Stimulated activated CD4-positive, alpha-beta T cell treated with anti-CD3 and anti-CD28 coated beads, TNF-alpha, amount 100 ng/mL, for 4 hours (primary cell): Measurements from ENCODE around the gene GABPB2.
"Not testable (repeated sequence)": the region's sequence is repeated elsewhere in the genome, so short reads cannot be mapped to it uniquely, and the experiment has no call there.

Experiments
- DNase-seq, 3 experiments: peaks; one replicate each; pipeline ENCODE4 v3.0.0-alpha.2; 2020; ENCODE audit warnings: low read depth in 3 of 3

The GABPB2 gene

DNA sequence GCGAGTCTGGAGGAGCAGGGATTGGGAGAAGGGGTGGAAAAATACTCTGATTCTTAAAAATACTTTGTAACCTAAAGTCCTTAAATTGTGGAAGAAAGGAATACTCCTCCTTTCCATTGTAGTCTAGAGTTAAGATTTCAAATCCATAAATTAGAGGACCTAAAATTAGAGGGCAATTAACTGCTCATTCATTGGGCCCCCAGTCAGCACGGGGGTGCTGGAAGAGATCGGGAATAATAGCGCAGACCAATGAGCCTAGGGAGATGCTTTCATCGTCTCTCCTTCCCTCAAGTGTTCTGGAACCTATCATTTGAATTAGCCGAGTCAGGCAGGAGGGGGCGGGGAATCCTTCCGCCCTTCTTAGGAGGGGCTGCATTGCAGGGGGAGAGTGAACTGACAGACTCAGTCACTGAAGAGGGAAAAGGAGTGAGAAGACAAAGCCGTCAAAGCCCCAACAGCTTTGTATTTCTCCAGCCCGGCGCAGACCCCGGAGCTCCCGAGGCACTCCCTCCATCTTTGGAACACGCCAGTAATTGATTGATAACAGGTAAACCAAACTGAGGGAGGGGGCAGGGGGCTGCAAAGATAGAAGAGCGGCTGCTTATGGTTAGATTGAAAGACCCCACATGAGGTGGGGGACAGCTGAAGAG, 10.4 kb upstream of the GABPB2 start, which contains the start of gene MLLT11:
Gene MLLT11, plus strand, starts transcription at position 391 of the 650 bp plus-strand sequence. CDS start 6,828 bp downstream, outside the sequence.
- DNase-seq = no peak

DNA sequence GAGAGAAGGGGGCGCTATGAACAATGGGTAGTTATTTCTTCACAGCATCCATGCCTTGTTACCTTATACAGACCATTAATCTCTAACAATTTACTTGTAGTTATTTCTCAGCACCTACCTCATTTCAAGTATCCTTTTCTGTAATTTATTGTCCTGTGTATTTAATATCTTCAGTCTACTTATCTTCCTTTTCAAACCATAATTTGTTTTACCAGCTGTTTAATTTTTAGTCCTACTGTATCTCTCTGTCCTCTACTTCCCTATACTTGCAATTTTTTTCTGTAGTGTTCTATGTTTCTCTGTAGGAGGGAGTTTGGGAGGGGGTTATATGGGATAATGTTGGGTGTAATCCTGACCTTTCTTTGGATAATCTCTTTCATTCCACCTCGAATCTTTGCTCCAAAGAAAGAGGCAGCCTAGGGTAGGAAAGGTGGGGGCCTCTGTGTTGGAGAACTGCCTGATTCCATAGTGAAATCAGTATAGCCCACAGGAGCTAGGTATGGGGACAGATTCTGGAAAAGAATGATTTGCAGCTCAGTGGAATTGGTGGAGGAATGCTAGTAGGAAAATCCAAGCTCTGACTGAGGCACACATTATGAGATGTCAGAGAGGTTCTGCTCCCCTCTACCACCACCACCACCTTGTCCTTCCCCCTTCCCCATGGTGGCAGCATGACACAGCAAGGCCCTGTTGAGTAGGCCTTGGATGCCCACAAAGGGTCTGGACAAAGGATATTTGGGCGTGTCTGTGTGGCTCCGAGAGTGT, 9.7 kb upstream of the GABPB2 start:
- DNase-seq = no peak

DNA sequence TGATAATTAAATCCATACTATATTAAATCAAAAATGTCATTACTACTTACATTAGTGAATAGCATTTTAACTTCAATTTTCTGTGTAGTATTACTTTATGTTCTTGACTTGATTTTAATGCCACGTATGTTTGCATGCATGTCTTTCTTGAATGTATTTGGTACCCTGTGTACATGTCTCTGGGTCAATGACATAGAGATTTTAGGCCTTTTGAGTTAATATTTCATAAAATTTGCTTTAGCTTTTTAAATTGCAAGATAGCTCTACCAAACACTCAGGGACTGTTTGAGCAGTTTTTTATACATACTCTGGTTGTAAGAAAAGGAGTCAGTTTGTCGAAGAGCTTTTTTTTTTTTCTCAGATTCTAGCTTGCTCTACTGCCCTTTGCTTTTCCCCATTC, 8.9 kb upstream of the GABPB2 start:
- no peak for DNase-seq

DNA sequence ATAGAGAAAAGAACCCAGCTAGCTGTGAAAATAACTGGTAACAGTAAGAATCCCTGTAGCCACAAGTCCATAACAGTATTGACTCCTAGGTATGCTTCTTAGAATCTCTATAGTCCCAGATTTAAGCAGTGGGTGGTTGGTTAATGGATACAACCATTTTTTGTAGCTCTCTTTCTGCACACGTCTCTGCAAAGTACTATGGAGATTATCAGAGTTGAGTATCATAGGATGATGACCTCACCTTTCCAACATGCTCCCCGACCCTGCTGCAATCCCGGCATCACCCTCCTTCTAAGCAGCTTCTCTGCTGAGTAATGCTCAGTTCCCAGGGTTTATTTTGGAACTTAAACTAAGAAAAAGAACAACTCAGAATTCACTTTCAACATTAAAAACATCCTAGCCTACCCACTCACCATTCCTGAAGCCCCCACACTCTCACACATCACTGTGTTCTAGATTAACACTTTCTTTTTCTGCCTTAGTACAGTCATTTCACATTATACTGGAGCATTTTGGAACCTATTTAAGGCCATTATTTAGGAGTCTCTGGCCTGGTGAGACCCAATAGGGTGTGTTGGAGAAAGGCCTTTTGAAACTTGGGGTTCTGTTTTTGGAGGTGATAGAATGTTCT, 7.7 kb upstream of the GABPB2 start:
- DNase-seq = no peak

DNA sequence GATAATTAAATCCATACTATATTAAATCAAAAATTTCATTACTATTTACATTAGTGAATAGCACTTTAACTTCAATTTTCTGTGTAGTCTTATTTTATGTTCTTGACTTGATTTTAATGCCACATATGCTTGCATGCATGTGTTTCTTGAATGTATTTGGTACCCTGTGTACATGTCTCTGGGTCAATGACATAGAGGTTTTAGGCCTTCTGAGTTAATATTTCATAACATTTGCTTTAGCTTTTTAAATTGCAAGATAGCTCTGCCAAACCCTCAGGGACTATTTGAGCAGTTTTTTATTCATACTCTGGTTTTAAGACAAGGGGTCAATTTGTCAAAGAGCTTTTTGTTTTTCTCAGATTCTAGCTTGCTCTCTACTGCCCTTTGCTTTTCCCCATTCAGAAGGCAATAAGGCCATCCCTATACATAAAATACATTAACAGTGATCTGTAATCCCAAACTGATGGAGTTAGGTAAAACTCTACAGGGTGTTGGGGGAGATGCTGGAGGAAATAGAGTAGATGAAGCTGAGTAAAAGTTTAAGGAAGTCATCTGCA, 5.4 kb upstream of the GABPB2 start:
- DNase-seq = no peak

DNA sequence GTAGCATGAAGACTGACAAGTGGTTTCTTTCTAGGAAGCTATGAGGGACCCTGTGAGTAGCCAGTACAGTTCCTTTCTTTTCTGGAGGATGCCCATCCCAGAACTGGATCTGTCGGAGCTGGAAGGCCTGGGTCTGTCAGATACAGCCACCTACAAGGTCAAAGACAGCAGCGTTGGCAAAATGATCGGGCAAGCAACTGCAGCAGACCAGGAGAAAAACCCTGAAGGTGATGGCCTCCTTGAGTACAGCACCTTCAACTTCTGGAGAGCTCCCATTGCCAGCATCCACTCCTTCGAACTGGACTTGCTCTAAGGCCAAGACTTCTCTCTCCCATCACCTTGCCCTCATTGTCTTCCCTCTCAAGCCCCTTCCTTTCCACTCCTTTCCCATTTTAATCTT, 3.4 kb upstream of the GABPB2 start:
- no peak for DNase-seq

DNA sequence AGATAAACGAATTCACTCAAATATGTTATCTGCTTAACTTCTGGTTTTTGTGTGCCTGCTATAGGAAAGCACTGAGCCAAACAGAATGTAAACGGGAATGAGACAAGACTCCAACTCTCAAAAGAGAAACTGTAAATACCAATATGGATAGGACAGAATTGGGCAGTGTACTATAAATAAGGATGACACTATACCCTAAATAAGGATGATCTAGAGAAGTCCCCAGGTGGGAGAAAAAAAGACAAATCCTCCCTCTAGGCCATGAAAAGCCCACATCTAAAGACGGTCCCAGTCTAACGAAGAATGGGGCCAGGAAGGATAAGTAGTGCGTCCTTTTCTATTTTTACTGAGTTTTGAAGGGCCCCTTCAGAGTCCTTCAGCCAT, 1.5 kb upstream of the GABPB2 start:
- DNase-seq = no peak

DNA sequence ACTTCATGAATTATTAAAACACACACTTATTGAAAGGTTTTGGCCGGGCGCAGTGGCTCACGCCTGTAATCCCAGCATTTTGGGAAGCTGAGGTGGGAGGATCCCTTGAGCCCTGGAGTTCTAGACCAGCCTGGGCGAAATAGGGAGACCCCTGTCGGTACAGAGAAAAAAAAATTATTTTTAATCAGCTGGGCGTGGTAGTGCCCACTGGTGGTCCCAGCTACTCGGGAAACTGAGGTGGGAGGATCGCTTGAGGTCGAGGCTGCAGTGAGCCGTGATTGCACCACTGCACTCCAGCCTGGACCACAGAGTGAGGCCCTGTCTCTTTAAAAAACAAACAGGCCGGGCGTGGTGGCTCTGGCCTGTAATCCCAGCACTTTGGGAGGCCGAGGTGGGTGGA, 1.7 kb downstream of the GABPB2 start:
- DNase-seq = no peak

DNA sequence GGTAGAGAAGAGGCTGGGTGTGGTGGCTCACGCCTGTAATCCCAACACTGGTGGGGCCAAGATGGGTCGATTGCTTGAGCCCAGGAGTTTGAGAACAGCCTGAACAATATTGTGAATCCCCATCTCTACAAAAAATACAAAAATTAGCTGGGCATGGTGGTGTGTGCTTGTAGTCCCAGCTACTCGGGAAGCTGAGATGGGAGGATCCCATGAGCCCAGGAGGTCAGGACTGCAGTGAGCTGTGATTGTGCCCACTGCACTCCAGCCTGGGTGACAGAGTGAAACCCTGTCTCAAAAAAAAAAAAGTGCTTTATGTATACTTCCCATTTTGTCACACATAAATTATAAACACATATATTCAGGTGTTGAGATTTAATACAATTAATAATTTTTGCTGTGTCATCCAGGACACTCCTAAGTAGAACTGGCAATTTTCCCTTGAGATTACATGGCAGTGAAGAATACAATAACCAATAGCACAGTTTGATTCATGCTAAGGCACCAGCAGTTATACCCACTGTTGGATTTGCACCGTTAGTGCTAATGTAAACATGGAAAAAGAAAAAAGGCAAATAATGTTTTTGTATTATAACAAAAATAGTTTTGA, 15.5 kb downstream of the GABPB2 start:
- no peak for DNase-seq

DNA sequence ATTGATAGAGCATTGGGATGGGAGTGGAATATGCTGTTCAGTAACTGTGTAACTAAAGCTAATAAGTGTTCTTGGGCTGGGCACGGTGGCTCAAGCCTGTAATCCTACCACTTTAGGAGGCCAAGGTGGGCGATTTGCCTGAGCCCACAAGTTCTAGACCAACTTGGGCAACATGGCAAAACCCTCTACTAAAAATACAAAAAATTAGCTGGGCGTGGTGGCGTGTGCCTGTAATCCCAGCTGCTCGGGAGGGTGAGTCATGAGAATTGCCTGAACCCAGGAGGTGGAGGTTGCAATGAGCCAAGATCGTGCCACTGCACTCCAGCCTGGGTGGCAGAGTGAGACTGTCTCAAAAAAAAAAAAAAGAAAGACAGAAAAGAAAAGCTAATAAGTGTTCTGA, 26.9 kb downstream of the GABPB2 start:
- not testable (repeated sequence) for DNase-seq

DNA sequence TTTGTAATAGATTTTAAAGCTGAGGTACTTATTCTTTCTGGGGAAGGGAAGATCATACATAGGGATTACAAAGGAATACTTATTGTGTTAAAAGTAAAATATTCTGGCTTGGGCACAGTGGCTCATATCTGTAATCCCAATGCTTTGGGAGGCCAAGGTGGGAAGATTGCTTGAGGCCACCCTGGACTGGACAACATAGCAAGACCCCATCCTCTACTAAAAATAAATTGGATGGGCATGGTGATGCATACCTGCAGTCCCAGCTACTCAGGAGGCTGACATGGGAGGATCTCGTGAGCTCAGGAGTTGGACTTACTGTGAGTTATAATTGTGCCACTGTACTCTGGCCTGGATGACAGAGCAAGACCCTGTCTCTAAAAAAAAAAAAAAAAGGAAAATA, 27.6 kb downstream of the GABPB2 start:
- no peak for DNase-seq

DNA sequence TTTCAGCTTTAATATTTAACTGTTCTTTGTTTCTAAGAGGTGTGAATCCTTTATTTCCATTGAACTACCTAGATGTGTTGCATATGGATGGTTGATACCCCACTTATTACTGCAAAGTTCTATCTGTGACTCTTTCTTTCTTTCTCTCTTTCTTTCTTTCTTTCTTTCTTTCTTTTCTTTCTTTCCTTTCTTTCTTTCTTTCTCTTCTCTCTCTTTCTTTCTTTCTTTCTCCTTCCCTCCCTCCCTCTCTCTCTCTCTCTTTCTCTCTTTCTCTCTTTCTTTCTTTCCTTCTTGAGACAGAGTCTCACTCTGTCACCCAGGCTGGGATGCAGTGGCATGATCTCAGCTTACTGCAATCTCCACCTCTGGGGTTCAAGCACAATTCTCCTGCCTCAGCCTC, 34.1 kb downstream of the GABPB2 start:
- no peak for DNase-seq

DNA sequence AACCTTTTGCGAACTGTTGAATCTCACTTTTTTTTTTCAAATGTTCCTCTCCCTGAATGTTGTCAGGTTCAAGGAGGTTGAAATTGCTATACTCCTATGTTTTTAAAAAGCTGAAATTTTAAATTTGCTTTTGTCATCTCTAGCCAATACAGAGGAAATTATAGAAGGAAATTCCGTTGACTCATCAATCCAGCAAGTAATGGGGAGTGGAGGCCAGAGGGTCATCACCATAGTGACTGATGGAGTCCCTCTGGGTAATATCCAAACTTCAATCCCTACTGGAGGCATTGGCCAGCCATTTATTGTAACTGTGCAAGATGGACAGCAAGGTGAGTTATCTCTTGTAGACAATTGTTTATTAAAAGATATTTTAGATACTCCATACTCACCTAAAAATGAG, 36.3 kb downstream of the GABPB2 start:
- no peak for DNase-seq

DNA sequence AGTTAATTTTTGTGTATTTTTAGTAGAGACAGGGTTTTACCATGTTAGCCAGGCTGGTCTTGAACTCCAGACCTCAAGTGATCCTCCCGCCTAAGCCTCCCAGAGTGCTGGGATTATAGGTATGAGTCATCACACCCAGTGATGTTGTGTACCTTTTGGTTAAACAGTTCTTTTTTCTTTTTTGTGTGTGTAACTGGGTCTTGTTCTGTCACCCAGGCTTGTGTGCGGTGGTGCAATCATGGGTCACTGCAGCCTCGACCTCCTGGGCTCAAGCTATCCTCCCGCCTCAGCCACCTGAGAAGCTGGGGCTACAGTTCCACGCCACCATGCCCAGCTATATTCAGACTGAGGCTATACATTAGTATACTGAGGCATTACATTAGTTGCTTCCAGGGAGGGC, 37.8 kb downstream of the GABPB2 start:
- no peak for DNase-seq

DNA sequence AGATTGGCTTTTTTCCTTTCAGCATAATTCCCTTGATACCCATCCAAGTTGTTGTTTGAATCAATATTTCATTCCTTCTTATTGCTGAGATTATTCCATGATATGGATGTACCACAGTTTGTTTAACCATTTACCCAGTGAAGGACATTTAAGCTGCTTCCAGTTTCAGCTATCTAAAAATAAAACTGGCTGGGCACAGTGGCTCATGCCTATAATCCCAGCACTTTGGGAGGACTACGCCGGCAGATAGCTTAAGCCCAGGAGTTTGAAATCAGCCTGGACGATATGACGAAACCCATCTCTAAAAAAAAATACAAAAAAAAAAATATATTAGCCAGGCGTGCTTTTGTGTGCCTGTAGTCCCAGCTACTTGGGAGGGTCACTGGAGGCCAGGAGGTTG, 43.3 kb downstream of the GABPB2 start:
- DNase-seq = no peak

DNA sequence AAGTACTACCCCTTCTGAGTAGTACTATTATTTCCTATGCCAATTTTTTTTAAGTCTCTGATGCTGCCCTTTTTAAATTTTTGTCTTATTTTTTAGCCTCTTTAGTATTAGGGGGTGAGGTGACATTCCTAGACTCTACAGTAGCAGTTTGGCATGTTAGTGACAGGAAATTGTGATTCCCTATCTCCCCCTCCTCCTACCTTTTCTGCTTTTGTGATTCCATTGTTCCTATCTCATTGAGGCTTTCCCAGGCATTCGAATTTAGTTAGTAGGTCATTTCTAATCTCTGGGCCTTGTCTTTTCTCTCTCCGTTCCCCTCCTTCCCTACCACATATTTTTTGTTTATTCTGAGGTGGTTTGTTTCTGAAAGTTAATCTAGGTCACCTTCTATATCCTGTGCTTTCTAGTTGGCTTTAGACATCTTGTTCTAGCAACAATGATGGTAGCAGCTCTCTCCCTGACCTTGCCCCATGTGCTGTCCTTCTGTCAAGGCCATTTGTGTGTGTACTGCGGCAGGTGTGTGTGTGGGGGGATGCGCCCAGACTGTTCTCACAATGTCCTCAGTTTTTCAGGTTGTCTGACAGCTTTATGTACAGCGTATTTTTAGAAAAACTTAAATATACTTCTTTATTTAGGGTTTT, 54.3 kb downstream of the GABPB2 start:
- DNase-seq = no peak

DNA sequence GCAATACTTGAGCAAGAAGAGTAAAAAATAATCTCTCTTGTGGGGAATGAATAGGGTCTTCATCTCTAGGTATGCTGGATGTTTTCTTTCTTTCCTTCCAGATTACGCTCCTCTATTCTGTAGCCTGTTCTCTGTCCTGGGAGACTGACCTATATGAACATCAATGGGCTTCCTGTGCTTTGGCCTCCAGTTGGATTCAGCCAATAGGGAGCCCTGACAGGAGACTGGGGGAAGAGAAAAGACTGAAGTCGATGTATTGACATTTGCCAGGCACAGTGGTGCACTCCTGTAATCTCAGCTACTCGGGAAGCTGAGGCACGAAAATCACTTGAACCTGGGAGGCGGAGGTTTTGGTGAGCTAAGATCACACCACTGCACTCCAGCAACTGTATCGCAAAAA, 58.2 kb downstream of the GABPB2 start:
- DNase-seq = no peak

DNA sequence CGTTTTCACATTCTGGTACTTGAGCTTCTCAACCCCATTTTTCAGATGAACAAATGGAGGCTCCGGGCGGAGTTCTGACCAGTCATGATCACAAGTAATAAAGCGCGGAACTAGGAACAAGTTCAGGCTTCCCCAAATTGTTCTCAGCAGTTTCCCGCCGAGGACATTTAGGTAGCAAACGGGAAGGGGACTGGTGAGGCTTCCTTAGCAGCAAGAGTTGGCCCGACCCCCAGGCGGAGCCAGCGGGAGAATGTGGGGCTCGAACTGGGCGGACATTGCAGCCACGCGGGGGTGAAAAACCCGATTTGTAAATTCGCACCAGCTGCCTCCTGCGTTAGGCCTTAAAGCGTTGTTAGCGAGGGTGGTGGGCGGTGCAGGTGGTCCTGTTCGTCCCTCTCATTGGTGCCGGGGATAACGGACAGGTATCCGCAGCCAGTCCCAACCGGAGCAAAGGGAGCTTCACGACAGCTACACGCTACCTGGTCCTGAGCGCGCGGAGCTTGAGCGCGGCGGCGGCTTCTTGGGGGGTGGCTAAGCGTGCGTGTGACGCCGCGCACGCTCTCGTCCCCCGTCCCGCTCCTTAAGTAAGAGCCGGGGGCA, 60.5 kb downstream of the GABPB2 start:
- DNase-seq = peak; percentile 61 to 68 (median 67)

DNA sequence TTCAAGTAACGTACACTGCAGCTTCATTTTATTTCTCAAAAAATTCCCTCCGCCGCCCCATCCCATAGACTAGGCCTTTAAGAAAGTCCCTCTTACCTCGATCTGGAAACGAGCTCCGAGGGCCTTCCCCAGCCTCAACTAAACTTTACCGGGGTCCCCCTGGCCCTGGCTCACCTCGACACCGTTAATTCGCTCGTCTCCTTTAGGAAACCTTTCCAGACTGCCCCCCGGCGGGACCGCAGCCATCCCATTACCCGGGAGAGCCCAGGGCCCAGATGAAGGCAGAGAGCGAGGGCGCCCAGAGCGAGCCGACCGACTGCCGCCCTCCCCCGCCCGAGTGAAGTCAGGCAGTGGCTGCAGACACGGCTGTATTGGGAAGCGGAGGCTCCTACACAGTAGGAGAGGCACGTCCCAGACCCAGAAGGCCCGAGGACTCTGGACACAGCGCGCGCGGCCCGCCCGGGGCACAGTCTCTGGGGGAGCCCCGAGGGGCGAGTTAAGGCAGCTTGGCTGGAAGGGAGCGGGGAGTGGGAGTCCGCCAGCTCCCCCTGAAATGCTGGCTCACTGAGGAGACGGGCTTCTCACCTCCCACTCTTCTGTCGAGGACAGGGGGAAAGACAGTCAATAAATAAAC, 61.3 kb downstream of the GABPB2 start:
- DNase-seq = no peak

DNA sequence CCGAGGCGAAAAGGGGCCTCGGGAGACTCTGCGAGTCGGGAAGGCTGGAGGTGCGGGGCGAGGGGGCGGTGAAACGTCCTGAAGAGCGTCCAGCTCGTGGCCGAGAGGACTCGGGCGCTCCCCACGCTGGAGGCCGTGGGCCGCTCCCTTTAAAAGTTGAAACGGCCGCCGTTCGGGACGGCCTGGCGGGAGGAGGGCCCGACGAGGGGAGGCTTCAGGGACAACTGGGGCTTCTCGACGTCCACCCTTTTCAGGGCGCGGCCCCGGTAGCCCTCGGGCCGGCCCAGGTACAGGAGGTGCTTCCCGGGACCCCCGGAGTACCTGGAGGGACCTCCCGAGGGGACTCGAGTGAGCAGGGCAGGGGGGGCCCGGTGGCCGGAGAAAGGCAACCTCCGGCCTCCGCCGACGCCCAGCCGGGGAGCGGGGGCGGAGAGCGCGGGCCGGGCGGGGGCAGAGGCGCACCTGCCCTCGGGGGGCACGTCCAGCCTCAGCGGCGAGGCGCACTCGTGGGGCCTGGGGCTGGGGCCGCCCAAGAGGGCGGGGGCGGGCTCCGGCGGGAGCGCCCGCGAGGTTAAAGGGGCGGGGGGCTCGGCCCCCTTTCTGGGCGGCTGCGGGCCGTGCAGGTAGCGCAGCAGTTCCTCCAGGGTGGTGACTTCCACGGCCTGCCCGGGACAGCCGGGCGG, 61.9 kb downstream of the GABPB2 start:
- no peak for DNase-seq
